Stimulated activated CD8-positive, alpha-beta memory T cell treated with anti-CD3 and anti-CD28 coated beads, Interleukin-7, amount 100 ng/mL, for 48 hours (primary cell): ENCODE data around the gene TPRX1.
"Not testable (repeated sequence)": the region's sequence is repeated elsewhere in the genome, so short reads cannot be mapped to it uniquely, and the experiment has no call there.

Source experiments
- DNase-seq, 2 donors: peaks; one replicate each; pipeline ENCODE4 v3.0.0-alpha.2; 2020; ENCODE audit warnings: low read depth in 1 of 2; ENCODE audit errors: extremely low read depth in 1 of 2

Gene TPRX1

GRCh38 chr19:47804451-47804850 lies at the start of gene TPRX1:
Gene TPRX1, minus strand, starts transcription at chr19:47804551. Its CDS starts 12 bp downstream, at chr19:47804539.
- DNase-seq = not testable (repeated sequence)

- DNase-seq = no peak
Observed at GRCh38 chr19:47853003-47853402, 48.7 kb upstream of the TPRX1 start.

GRCh38 chr19:47848823-47849473 lies 44.6 kb upstream of the TPRX1 start:
- peak in 1 of 2 donors; percentile 22 for DNase-seq

GRCh38 chr19:47848425-47848822 lies 44.1 kb upstream of the TPRX1 start:
- DNase-seq = no peak

GRCh38 chr19:47842941-47843340 lies 38.6 kb upstream of the TPRX1 start:
- DNase-seq = no peak

- no peak for DNase-seq
Observed at GRCh38 chr19:47839913-47840312, 35.6 kb upstream of the TPRX1 start.

GRCh38 chr19:47839411-47839810 lies 35.1 kb upstream of the TPRX1 start:
- no peak for DNase-seq

GRCh38 chr19:47836038-47836437 lies 31.7 kb upstream of the TPRX1 start:
- no peak for DNase-seq

- no peak for DNase-seq
Observed at GRCh38 chr19:47832723-47833122, 28.4 kb upstream of the TPRX1 start.

GRCh38 chr19:47826800-47827199 lies 22.4 kb upstream of the TPRX1 start:
- DNase-seq = no peak

- DNase-seq = no peak
Observed at GRCh38 chr19:47824396-47824795, 20.0 kb upstream of the TPRX1 start.

- DNase-seq = no peak
Observed at GRCh38 chr19:47821460-47822020, 17.2 kb upstream of the TPRX1 start, which contains the start of gene CRX. Gene CRX, plus strand, starts transcription at chr19:47821937. Its CDS starts 12,507 bp downstream, at chr19:47834444.

- no peak for DNase-seq
Observed at GRCh38 chr19:47820410-47820809, 16.1 kb upstream of the TPRX1 start.

- DNase-seq = no peak
Observed at GRCh38 chr19:47819858-47820257, 15.5 kb upstream of the TPRX1 start.

- not testable (repeated sequence) for DNase-seq
Observed at GRCh38 chr19:47818221-47818620, 13.9 kb upstream of the TPRX1 start.

GRCh38 chr19:47816270-47816669 lies 11.9 kb upstream of the TPRX1 start:
- not testable (repeated sequence) for DNase-seq

GRCh38 chr19:47813995-47814328 lies 9.6 kb upstream of the TPRX1 start:
- DNase-seq = no peak

GRCh38 chr19:47813304-47813994 lies 9.1 kb upstream of the TPRX1 start:
- DNase-seq = peak; percentile 50 to 68

GRCh38 chr19:47806435-47806834 lies 2.1 kb upstream of the TPRX1 start:
- DNase-seq = no peak

- DNase-seq = no peak
Observed at GRCh38 chr19:47805313-47805712, 962 bp upstream of the TPRX1 start.

- not testable (repeated sequence) for DNase-seq
Observed at GRCh38 chr19:47803671-47804070, 680 bp downstream of the TPRX1 start.

GRCh38 chr19:47803148-47803547 lies 1.2 kb downstream of the TPRX1 start:
- DNase-seq = not testable (repeated sequence)
